Posterior vena cava (tissue), 2 donors: ENCODE data around the gene ERI2. TPM values are rescaled to one million over a fixed set of nuclear protein-coding genes. Genes with fewer than 3 reads are reported as not detected.

Experiments used
- total RNA-seq, 2 donors: library from RNA; stranded (reverse); fragmentation: NEBNext Ultra II Directional; extraction: Animal tissue kit (Norgen Biotek cat#: 25700); gene quantifications; one replicate each; pipeline ENCODE4 v1.2.1, GENCODE V29; 2021
- donor health status: DM: yes; HTN: yes; CAD: no.
- donor health status: DM: yes; HTN: yes; CAD: no.

The ERI2 gene
- total RNA-seq, 2 donors from 2014 or later: 7.8 to 13.6 TPM

Other genes with a start within 250 kb of the ERI2 start
- gene ACSM2B, start 230.1 kb downstream of the ERI2 start, total RNA-seq: not detected
- under 1 TPM in 1 of 2 donors, not detected in 1; 0.19 TPM for gene ACSM1, start 108.8 kb downstream of the ERI2 start, total RNA-seq
- gene THUMPD1, start 64.7 kb downstream of the ERI2 start, total RNA-seq: 10 to 100 TPM; 24.9 to 26.1 TPM
- gene ACSM3, start 42.5 kb downstream of the ERI2 start, total RNA-seq: 1 to 10 TPM; 2.1 to 3.6 TPM
- gene REXO5, start 55 bp upstream of the ERI2 start, total RNA-seq: 1 to 10 TPM; 1.0 to 2.2 TPM
- gene DCUN1D3, start 93.9 kb upstream of the ERI2 start, total RNA-seq: 10 to 100 TPM; 27.7 to 30.6 TPM
- gene LYRM1, start 94.3 kb upstream of the ERI2 start, total RNA-seq: 10 to 100 TPM; 32.7 to 38.8 TPM